Measurements from ENCODE around the gene IGFBP3.
A peak's percentile ranks its signal among the peaks of the same experiment; 100 is the strongest.
"Not testable (repeated sequence)": the region's sequence is repeated elsewhere in the genome, so short reads cannot be mapped to it uniquely, and the experiment has no call there.

The IGFBP3 gene, protein sequence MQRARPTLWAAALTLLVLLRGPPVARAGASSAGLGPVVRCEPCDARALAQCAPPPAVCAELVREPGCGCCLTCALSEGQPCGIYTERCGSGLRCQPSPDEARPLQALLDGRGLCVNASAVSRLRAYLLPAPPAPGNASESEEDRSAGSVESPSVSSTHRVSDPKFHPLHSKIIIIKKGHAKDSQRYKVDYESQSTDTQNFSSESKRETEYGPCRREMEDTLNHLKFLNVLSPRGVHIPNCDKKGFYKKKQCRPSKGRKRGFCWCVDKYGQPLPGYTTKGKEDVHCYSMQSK

DNA sequence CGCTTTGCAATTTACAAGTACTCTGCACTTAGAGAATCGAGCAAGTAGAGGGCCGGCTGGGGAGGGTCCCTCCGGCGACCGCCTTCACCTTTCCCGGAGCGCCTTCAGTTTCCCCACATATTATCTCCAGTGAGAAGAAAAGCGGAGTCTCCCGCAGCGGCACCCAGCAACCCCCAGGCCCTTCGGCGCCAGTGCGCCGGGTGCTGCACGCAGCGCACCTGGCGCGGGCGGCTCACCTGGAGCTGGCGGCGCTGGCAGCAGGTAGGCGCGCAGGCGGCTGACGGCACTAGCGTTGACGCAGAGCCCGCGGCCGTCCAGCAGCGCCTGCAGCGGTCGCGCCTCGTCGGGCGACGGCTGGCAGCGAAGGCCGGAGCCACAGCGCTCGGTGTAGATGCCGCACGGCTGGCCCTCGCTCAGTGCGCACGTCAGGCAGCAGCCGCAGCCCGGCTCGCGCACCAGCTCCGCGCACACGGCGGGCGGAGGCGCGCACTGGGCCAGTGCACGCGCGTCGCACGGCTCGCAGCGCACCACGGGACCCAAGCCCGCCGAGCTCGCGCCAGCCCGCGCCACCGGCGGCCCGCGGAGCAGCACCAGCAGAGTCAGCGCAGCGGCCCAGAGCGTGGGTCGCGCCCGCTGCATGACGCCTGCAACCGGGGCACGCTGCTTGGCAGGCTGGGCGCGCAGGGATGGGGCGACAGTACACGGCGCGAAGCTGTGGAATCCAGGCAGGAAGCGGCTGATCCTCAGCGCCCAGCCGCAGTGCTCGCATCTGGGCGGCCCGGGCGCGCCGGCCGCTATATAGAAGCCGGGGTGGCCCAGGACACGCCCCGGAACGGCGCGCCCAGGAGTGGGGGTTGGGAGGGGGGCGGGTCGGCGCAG is at the start of gene IGFBP3:
Gene IGFBP3 (minus strand): TSS at position 771 of the 879 bp plus-strand sequence. CDS start 132 bp downstream, at position 639.
- FAIRE-seq = no peak

DNA sequence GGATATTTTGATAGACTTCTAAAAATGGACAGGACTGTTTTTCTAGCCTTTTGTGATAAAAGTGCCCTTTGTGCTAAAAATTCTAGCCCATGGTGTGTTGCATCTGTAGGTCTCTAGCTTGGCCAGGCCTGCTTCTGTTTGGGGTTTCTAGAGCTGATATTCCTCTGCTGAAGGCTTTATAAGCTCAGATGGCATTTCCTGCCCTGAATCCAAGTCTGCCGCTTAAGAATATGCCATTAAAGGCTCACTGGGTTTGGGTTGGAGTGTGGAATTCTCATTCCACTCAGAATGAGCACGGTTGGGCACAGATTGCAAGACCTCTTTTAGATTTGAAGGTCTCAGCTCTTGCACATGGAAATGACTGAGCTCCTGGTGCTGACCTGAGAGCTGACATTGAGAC is 49.4 kb upstream of the IGFBP3 start:
- no peak for FAIRE-seq

DNA sequence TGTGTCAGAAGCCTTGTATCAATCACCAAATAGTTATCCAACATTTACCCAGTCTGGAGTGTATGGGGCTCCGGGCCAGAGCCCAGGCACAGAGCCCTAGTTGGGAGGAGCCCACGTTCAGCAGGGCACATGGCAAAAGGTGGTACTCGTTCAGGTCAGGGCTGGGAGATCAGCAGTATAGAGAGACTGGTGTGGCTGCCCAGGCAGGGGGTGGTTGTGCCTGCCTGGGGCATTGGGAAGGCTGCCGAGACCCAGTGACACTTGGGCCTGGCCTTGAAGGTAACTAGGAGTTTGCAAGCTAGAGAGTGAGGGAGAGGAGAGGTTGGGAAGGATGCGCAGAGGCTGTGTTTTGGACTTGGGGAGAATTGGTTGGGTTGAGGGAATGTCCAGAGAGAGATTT is 48.9 kb upstream of the IGFBP3 start:
- FAIRE-seq = no peak

DNA sequence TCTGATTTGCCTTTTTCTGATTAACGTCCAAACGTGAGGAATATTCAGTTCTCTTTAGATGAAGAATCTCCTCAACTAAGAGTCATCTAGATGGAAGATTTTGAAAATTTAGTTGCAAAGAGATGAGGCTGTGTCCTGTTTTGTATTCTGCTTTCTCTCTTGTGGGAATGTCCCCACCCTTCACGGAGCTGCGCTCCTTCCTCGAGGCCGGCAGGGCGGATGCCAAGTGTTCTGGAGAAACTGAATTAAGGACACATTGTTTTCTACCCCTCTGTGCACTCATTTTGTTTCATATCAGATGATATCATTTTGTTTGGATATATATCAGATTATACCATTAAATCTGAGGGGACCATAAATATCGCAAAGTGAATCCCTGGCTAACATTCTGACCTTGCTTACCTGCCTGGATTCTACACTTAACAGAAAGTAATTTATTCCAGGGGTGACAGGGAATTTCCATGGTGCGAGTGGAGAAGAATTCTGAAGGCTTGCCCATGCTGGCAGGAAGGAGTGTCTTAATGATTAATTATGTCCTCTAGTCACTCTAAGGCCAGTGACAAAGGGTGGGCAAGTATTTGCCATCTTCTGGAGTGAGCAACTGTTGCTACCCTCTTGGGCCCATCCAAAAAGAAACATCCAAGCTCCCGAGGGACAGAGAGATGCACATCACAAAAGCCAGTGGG is 47.9 kb upstream of the IGFBP3 start:
- no peak for FAIRE-seq

DNA sequence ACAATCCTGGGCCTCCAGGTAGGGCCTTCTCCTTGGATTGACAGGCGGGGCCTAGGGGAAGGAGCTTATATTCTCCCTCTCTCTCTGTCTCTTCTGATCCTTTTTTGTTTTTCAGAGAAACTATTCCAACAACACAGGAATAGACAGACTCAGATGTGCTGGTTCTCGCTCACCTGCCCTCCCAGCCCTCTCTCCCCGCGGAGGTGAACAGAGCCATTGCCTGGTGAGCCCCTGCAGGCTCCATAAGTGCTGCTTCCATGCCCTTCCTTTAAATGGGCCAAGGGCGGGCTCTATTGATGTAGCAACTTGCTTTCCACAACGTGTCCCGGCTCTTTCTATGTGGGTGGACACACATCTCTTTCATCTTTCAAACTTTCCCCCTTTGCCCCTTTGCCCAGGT is 47.2 kb upstream of the IGFBP3 start:
- no peak for FAIRE-seq

DNA sequence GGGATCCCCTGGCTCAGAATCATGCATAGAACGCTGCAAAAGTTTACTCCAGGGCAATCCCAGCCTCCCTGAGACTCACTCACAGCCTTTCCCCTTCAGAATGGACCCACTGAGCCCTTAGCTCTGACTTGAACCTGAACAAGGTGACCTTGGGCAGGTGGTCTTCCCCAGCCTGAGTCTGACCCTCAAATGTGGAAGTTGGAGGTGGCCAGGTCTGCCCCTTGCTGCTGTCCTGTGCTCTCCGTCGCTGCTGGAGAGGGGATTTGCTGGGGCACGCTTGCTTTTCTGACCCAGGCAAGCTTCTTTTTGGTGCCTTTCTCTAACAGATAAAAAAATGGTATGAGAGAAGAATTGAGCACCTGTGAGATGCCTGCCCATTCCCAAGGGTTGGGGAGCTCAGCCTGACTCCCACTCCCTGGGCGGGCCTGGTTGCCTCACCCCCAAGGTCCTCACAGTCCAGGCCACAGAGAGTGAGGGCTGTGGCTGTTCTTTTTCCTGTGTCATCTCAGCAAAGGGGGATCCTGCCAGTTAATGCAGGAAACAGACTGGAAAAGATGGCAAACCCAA is 46.6 kb upstream of the IGFBP3 start:
- no peak for FAIRE-seq

DNA sequence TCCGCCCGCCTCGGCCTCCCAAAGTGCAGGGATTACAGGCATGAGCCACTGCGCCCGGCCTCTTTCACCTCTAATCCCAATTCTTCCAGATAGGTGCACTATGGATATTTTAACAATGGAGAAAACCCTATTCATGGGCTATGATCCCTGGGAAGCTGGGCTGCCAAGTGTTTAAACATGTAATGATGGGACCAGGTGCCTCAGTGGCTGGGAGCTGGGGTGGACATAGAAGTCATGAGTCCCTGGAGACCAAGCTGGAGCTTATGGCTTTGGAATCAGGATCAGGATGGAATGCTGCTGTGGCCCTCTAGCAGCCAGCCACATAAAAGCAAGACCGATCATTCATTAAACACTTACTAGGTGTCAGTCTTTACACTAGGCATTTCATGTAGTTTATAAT is 41.8 kb upstream of the IGFBP3 start:
- FAIRE-seq = no peak

DNA sequence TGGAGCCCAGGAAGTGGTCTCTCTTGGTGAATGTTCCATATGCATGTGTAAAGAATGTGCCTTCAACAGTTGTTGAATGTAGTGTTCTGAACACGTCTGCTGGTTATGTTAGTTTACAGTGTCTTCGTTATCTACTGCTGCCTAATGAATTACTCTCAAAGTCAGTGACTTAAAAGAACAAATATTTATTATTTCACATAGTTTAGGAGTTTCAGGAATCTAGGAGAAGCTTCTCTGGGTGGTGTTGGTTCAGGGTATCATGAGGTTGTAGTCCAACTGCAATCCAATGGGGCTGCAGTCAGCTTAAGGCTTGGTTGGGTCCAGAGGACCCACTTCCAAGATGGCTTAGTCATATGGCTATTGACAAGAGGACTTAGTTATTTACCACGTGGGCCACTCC is 36.6 kb upstream of the IGFBP3 start:
- FAIRE-seq = no peak

DNA sequence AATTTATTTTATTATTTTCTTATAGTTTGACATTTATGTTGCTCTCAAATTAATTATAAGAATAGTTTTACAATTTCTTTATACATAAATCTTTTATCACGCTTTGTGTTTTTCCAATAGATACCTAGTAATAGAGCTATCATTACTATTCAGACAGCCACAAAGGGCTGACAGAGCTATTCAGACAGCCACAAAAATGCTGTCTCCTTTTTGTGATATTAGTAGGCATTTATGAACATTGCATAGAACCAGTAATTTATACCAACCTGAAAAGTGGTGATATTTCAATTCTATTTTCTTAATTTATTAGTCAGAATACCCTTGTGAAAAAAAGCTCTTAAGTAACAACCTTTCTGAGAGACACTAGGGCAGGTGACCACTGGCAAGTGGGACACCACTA is 34.2 kb upstream of the IGFBP3 start:
- no peak for FAIRE-seq

DNA sequence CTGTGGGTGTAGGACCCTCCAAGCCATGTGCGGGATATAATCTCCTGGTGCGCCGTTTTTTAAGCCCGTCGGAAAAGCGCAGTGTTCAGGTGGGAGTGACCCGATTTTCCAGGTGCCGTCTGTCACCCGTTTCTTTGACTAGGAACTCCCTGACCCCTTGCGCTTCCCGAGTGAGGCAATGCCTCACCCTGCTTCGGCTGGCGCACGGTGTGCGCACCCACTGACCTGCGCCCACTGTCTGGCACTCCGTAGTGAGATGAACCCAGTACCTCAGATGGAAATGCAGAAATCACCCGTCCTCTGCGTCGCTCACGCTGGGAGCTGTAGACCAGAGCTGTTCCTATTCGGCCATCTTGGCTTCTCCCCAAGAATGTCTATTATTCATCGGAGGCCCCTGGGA is 32.0 kb upstream of the IGFBP3 start:
- FAIRE-seq = not testable (repeated sequence)

DNA sequence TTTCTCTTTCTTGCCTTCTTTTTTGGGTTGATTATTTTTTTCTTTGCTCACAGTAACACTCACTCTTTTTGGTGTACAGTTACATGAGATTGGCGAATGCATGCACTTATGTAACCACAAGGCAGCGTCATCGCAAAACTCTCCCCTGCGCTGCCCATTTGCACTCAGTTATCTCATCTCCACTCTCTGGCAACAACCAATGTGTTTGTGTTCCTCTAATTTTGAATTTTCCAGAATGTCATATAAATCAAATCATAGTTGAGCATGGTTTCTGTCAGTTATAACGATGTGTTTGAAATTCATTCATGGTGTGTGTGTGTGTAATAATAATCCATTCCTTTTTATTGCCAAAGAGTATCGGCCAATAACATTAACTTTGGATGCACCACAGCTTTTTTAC is 23.0 kb upstream of the IGFBP3 start:
- no peak for FAIRE-seq

DNA sequence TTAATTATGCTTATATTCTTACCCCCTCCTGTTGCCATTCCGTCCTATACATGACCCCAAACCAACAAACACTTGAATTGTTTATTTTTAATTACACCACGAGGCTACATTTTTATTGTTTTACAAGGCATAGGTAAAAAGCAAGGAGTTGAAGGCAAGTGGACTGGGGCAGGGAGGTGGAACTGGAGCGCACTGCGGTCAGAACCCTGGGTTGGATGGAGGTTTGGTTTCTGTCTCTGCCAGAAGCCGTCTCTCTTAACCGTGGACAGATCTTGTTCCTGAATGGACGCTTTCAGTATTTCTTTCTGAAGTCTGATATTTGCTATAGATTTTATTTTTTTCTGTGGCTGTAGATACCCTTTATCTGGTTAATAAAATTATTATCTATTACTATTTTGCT is 19.9 kb upstream of the IGFBP3 start:
- no peak for FAIRE-seq

DNA sequence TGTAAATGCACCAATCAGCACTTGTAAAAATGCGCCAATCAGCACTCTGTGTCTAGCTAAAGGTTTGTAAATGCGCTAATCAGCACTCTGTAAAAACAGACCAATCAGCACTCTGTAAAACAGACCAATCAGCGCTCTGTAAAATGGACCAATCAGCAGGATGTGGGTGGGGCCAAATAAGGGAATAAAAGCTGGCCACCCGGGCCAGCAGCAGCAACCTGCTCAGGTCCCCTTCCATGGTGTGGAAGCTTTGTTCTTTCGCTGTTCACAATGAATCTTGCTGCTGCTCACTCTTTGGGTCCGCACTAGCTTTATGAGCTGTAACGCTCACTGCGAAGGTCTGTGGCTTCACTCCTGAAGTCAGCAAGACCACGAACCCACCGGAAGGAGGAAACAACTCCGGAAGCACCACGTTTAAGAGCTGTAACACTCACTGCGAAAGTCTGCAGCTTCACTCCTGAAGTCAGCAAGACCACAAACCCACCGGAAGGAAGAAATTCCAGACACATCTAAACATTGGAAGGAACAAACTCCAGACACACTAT is 19.2 kb upstream of the IGFBP3 start:
- not testable (repeated sequence) for FAIRE-seq

DNA sequence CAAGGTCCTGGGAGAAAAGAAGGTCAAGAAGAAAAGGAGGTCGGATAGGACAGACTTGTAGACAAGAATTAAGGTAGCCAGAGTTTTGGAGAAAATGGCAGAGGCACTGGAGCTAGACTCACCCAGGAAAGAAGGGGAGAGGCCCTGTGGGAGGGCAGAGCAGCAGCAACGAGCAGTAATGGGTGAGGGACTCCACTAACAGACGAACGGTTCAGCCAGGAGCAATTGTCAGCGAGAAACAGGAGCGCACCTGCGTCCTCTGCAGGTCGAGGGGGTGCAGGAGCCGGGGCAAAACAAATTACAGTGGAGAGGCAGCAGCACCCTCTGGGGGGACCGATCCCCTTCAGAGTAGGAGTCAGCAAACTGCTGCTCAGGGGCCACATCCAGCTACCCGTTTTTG is 18.5 kb upstream of the IGFBP3 start:
- no peak for FAIRE-seq

DNA sequence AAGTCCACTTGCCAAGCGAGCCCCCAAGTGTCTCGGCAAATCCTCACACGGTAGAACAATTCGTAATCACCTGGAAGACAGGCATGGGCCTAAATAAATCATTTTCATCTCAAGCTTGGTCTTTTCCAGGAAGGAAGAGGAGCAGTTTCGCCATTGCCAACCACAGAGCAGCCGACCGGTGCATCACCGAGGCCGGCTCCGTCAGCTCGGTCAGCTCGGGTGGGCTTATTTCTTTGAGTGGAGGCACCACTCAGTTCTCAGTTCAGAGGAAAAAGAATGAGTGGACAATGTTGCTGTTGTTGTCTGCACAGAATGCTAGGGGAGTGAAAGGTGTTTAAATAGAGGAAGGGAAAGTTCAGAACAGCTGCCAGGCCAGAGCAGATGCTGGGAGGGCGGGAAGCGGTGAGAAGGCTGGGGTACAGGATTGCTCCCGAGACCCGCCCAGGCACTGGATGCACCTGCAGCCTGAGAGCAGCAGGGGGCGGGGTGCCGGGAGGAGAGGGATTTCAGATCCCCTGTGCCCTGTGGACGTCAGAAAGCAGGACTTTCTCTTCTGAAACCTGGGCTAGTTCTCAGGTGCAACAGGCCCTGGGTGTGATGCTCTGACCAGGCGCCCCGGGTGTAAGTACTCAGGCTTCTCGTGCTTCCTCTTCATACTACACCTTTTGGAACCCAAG is 17.7 kb upstream of the IGFBP3 start:
- FAIRE-seq = no peak

DNA sequence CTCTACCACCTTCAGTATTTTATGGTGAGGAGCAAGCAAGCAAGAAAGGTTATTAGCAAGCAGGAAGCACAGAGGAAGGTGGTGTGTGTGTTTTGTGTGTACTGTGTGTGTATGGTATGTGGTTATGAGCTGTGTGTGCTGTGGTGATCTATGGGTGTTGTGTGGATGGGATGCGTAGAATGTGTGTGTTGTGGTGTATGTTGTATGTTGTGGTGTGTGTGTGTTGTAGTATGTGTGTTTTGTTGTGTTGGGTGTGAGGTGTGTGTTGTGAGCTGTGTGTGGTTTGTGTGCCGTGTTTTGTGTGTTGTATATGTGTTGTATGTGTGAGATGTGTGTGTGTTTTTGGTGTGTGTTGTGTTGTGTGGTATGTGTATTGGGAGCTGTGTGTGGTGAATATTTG is 16.8 kb upstream of the IGFBP3 start:
- no peak for FAIRE-seq

DNA sequence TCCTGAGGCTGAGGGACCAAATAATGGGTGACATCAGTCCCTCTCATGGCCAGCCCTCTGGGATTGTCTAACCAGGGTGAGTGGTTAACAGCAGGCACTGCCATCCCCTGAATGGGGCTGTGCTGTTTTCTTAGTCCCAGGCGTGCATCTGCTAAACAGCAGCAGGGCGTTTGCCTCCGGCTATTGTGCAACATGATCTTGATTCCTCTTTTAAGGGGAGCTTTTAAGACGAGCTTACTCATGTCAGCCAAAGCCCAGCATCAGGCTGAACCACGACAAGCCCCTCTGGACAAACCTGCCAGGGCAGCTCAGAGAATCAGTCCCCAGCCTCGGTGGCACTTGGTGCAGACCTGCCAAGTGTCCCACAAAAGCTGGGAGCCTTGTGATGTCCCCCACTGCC is 16.2 kb upstream of the IGFBP3 start:
- no peak for FAIRE-seq

DNA sequence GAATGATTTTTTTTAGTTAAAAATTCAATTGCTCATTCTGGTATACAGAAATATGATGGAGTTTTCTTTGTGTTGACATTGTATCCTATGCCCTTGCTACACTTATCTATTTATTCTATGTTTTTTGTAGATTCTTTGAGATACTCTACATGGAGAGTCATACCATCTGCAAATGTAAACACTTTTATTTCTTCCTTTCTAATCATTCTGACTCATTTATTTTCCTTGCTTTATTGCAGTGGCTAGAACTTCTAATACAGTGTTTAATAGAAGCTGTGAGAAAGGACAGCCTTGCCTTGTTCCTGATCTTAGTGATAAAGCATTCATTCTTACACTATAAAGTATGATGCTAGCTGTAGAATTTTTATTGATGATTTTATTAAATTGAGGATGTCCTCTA is 9.9 kb upstream of the IGFBP3 start:
- FAIRE-seq = no peak

DNA sequence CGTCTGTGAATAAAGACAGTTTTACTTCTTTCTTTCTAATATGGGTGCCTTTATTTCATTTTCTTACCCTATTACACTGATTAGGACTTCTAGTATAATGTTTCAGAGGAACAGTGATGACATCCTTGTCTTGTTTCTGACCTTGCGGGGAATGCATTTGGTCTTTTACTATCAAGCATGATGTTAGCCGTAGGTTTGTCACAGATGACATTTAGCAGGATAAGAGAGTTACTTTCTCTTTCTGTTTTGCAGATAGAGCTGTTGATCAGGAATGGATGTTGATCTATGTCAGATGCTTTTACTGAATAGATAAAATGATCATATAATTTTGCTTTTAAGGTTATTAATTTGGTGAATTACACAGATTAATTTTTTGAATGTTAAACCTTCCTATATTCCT is 6.6 kb upstream of the IGFBP3 start:
- no peak for FAIRE-seq

DNA sequence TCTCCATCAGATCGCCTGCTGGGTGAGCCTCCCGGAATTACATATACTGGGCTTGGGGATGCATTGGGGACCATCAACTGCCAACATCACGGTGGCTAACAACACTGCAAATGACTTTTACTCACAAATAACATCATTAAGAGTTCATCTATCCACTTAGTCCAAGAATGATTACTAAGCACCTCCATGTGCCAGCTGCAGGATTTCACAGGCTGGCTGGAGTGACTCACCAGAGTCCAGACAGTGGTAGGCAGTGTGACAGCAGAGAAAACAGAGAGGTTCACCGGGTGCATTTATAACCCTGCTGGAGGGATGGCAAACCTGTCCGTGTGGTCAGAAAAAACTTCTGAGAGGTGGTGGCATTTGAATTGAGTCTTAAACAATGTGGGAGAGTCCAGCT is 3.2 kb upstream of the IGFBP3 start:
- FAIRE-seq = no peak

DNA sequence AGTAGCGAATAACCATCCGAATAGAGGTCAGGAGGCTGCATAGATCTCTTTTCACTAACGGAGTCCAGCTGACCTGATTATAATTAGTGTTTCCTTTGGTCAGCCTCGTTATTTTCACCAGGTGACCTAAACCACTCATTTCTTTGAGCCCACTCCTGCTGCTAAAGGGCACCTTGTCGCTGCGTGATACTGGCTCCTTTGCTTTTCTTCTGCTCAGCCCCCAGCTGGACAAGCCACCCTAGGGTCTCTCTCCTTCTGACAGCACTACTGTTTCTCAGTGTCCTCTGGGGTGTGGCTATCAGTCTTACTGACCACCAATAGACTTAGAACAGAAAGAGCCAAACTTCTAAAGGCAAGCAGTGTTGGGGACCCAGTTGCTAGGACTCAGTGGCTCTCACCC is 2.7 kb upstream of the IGFBP3 start:
- no peak for FAIRE-seq

DNA sequence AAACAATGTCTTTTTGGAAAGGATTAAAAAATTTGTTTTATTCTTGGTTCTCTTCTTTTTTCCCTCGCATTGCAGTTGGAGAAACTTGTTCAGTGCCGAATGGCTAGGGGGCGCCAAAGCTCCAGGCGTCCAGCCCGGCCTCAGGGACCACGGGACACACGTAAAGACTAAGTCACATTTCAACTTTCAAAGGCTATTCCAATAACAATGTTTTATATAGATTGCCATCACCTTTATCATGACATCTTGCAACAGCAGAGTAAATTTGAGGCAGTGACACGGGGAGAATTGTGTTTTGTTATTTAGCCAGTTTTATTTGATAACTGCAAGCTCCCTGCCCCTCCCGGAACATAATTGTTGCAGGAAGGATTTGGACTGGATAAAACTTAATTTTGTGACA is 2.2 kb upstream of the IGFBP3 start:
- FAIRE-seq = peak; percentile 84

DNA sequence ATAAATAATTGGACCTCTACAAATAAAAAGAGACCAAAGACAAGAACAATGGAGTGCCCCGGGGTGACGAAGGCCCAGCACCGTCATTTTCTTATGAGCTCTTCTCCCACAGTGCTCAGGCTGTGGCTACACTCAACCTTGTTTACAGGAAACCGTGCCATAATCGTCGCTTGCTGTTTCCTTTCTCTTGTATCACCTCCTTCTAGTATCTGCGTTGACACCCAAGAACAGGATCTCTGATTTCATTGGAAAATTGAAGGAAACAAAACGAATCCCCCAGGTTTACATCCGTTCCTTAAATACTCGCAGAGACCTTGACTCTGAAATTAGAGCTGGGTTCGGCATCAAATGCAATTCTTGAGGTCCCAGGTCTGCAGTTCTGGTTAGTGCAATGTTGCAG is 1.7 kb upstream of the IGFBP3 start:
- no peak for FAIRE-seq

Measured in endometrium (tissue), 2 donors.